IMR-90 (cell line): Measurements from ENCODE around the gene AKIRIN2. TPM values are rescaled to one million over a fixed set of nuclear protein-coding genes. Genes with fewer than 3 reads are reported as not detected.

Source experiments
- ATAC-seq: fragments of 200-7000 bp; cut with Tn5 transposase; 2 replicates; pipeline ENCODE4 v1.9.1; 2020; ENCODE audit warnings: low read depth, mild to moderate bottlenecking, moderate library complexity
- BruUV-seq: library from RNA; stranded (reverse); fragments of 400-500 nt; replicated peaks from 2 replicates; lab custom pipeline; 2021; lab: Mats Ljungman, UMichigan
- CTCF ChIA-PET: fragments of 300-600 bp; formaldehyde crosslinking; extraction: SDS; loops from one replicate; lab custom pipeline; 2021; ENCODE audit warnings: antibody characterized with exemption; lab: Yijun Ruan, JAX
- POLR2A ChIA-PET: fragments of 300-600 bp; sonication (Branson Sonifier 250); formaldehyde crosslinking; loops from one replicate; lab custom pipeline; 2022; ENCODE audit warnings: antibody characterized with exemption; ENCODE audit not compliant: unreplicated experiment; lab: Charles Lee
- DNase-seq: peaks from one replicate; pipeline ENCODE4 v3.0.0; 2013
- H2AFZ ChIP-seq: replicated peaks from 2 replicates; pipeline ENCODE3; 2013; ENCODE audit warnings: low read length, mild to moderate bottlenecking; ENCODE audit not compliant: poor library complexity
- H2AK5ac ChIP-seq: 2 replicates; pipeline ENCODE4 v1.6.1; 2013; ENCODE audit warnings: low read depth, low read length, inconsistent platforms
- H2AK9ac ChIP-seq: replicated peaks from 2 replicates; pipeline ENCODE3; 2013; ENCODE audit warnings: mild to moderate bottlenecking, low read depth, low read length, moderate library complexity; ENCODE audit not compliant: poor library complexity
- H2BK120ac ChIP-seq: 2 replicates; pipeline ENCODE4 v1.6.1; 2013; ENCODE audit warnings: low read depth, low read length, inconsistent platforms
- H2BK15ac ChIP-seq: 3 replicates; pipeline ENCODE4 v1.6.1; 2013; ENCODE audit warnings: low read depth, low read length, inconsistent platforms
- H2BK20ac ChIP-seq: 2 replicates; pipeline ENCODE4 v1.6.1; 2013; ENCODE audit warnings: low read depth, mild to moderate bottlenecking, inconsistent platforms, low read length, moderate library complexity
- H2BK5ac ChIP-seq: 2 replicates; pipeline ENCODE4 v1.6.1; 2013; ENCODE audit warnings: mild to moderate bottlenecking, low read depth, low read length, inconsistent platforms; ENCODE audit not compliant: poor library complexity, severe bottlenecking
- H3K14ac ChIP-seq: replicated peaks from 2 replicates; pipeline ENCODE4 v1.6.1; 2013; ENCODE audit warnings: low read depth, low read length, inconsistent platforms
- H3K18ac ChIP-seq: 2 replicates; pipeline ENCODE4 v1.6.1; 2013; ENCODE audit warnings: low read depth, low read length, control low read depth
- H3K23ac ChIP-seq: 2 replicates; pipeline ENCODE4 v1.6.1; 2013; ENCODE audit warnings: low read depth, low read length, inconsistent platforms
- H3K27ac ChIP-seq: 2 replicates; pipeline ENCODE4 v1.5.1; 2013; ENCODE audit warnings: mild to moderate bottlenecking, control low read depth, low read length; ENCODE audit not compliant: insufficient read depth
- H3K27me3 ChIP-seq: 2 replicates; pipeline ENCODE4 v1.6.1; 2013; ENCODE audit warnings: low read length; ENCODE audit not compliant: control insufficient read depth, insufficient read depth
- H3K36me3 ChIP-seq: 2 replicates; pipeline ENCODE4 v1.6.1; 2013; ENCODE audit warnings: low read length, mixed read lengths; ENCODE audit not compliant: control insufficient read depth, insufficient read depth
- H3K4ac ChIP-seq: 2 replicates; pipeline ENCODE4 v1.6.1; 2013; ENCODE audit warnings: low read depth, low read length, inconsistent platforms
- H3K4me1 ChIP-seq: 2 replicates; pipeline ENCODE4 v1.6.1; 2013; ENCODE audit warnings: low read length, mixed read lengths; ENCODE audit not compliant: control insufficient read depth, insufficient read depth
- H3K4me2 ChIP-seq: 2 replicates; pipeline ENCODE4 v1.6.1; 2013; ENCODE audit warnings: low read depth, mild to moderate bottlenecking, control low read depth, low read length, moderate library complexity
- H3K4me3 ChIP-seq: 2 replicates; pipeline ENCODE4 v1.5.1; 2013; ENCODE audit warnings: low read depth, mild to moderate bottlenecking, control low read depth, low read length, moderate library complexity; ENCODE audit not compliant: insufficient read depth
- H3K56ac ChIP-seq: 2 replicates; pipeline ENCODE4 v1.6.1; 2013; ENCODE audit warnings: low read length, inconsistent platforms; ENCODE audit not compliant: insufficient read depth; ENCODE audit errors: extremely low read depth
- H3K79me1 ChIP-seq, 2 experiments: 2 replicates each; pipeline ENCODE4 v1.6.1; 2013; ENCODE audit warnings: low read length in 2 of 2, inconsistent platforms in 1 of 2, low read depth in 1 of 2
- H3K9ac ChIP-seq: 2 replicates; pipeline ENCODE4 v1.6.1; 2013; ENCODE audit warnings: low read depth, low read length, control low read depth
- H3K9me1 ChIP-seq: 2 replicates; pipeline ENCODE4 v1.6.1; 2013; ENCODE audit warnings: low read length, inconsistent platforms; ENCODE audit not compliant: insufficient read depth
- H3K9me3 ChIP-seq: 2 replicates; pipeline ENCODE4 v1.6.1; 2013; ENCODE audit warnings: low read length; ENCODE audit not compliant: control insufficient read depth, insufficient read depth
- H4K20me1 ChIP-seq: 2 replicates; pipeline ENCODE4 v1.6.1; 2013; ENCODE audit warnings: low read length, inconsistent platforms; ENCODE audit not compliant: insufficient read depth
- H4K5ac ChIP-seq: 2 replicates; pipeline ENCODE4 v1.6.1; 2013; ENCODE audit warnings: mild to moderate bottlenecking, low read depth, low read length, control low read depth
- H4K8ac ChIP-seq, 2 experiments: 2 replicates each; pipeline ENCODE4 v1.6.1; 2013; ENCODE audit warnings: low read depth in 2 of 2, low read length in 2 of 2, control low read depth in 1 of 2, inconsistent platforms in 1 of 2
- H4K91ac ChIP-seq: 2 replicates; pipeline ENCODE4 v1.6.1; 2013; ENCODE audit warnings: low read depth, low read length, inconsistent platforms; ENCODE audit not compliant: insufficient read depth
- BHLHE40 ChIP-seq: fragments of 150-350 bp; IDR thresholded peaks from 2 replicates; pipeline ENCODE4 v1.6.1; 2016; ENCODE audit warnings: mild to moderate bottlenecking, low read depth, low read length
- FOS ChIP-seq: fragments of 150-350 bp; IDR thresholded peaks from 2 replicates; pipeline ENCODE4 v1.6.1; 2016; ENCODE audit warnings: low read depth, low read length
- NFE2L2 ChIP-seq: fragments of 150-350 bp; IDR thresholded peaks from 2 replicates; pipeline ENCODE4 v1.6.1; 2016; ENCODE audit warnings: low read depth, mild to moderate bottlenecking, low read length
- USF2 ChIP-seq: fragments of 150-350 bp; IDR thresholded peaks from 2 replicates; pipeline ENCODE4 v1.6.1; 2017; ENCODE audit warnings: mild to moderate bottlenecking, antibody characterized with exemption, low read length, low read depth
- WGBS, 2 experiments: methylation state at CpG; one replicate each; pipeline versions ENCODE4 v1.1.5 to v1.1.7; 2013; ENCODE audit warnings: missing lambda C conversion rate in 2 of 2; ENCODE audit not compliant: insufficient read length in 1 of 2; ENCODE audit errors: extremely low coverage in 2 of 2; 5-methylcytosine and 5-hydroxymethylcytosine counted together
- dilution Hi-C: fragments of 300-500 bp; cut with HindIII; formaldehyde crosslinking; loops from one replicate; pipeline ENCODE4 v1.14.3; 2018; ENCODE audit warnings: low sequenced_read_pairs; ENCODE audit not compliant: unreplicated experiment
- in situ Hi-C: fragments of 300-500 bp; cut with MboI; formaldehyde crosslinking; loops from 3 replicates; pipeline ENCODE4 v1.14.3; 2019; ENCODE audit warnings: low sequenced_read_pairs, inconsistent platforms, mixed read lengths
- intact Hi-C: fragments of 100-400 bp; cut with micrococcal nuclease; formaldehyde crosslinking; loops from 2 replicates; pipeline ENCODE4 v1.10.0; 2022
- microRNA-seq, 2 experiments: library from miRNA; stranded (forward) in 1 of 2; unstranded in 1 of 2; fragments of 10-50 nt in 1 of 2; fragments of <30 nt in 1 of 2; gene quantifications in 1 of 2; microRNA quantifications in 1 of 2; one replicate each; pipeline versions ENCODE3 to v1.1.0; 2013 to 2020; ENCODE audit not compliant: insufficient read depth in 1 of 2, insufficient read length in 1 of 2, unreplicated experiment in 1 of 2
- polyA plus RNA-seq, 3 experiments: library from polyadenylated mRNA; depleted of rRNA; stranded (reverse); fragments of >200 nt; gene quantifications; 2 replicates each; pipeline ENCODE4 v1.2.3, GENCODE V29; 2012; ENCODE audit warnings: low replicate concordance in 1 of 3
- small RNA-seq, 5 experiments: library from RNA; depleted of rRNA; stranded (forward); fragments of <200 nt; gene quantifications; one replicate each; pipeline ENCODE3, GENCODE V24; 2012
- total RNA-seq: library from RNA; depleted of rRNA; stranded (reverse); fragments of >200 nt; gene quantifications from 2 replicates; pipeline ENCODE4 v1.2.3, GENCODE V29; 2012; rRNA removed

Gene AKIRIN2
- total and polyA plus RNA-seq, 2 of the 4 experiments (the other 2 are of a cell fraction): 7.9 to 26.6 TPM

- no peak overlapping the region for H3K14ac ChIP-seq
- H3K27me3 ChIP-seq: no peaks in the 10 kb centered on the region
- no peak overlapping the region for H2BK15ac ChIP-seq
- no peak overlapping the region for H3K18ac ChIP-seq
- no peak overlapping the region; the same call in 1 of the 2 replicates for H4K5ac ChIP-seq
- H2AK5ac ChIP-seq: no peak overlapping the region
- H3K9ac ChIP-seq: no peak overlapping the region
- H4K8ac ChIP-seq: no peak overlapping the region
- H2BK120ac ChIP-seq: no peak overlapping the region
- H3K9me1 ChIP-seq: no peaks in the 10 kb centered on the region
- no peak overlapping the region for H3K4me3 ChIP-seq
- ATAC-seq (no peak), DNase-seq (no peak)
- in situ Hi-C loops (no loop called here), dilution Hi-C loops (no loop called here), intact Hi-C loops (no loop called here)
- no peak overlapping the region for H3K4me2 ChIP-seq
- POLR2A ChIA-PET: no interaction called here
- no peaks in the 10 kb centered on the region for H4K20me1 ChIP-seq
- no peak overlapping the region for H3K4ac ChIP-seq
- no peak overlapping the region for H2AK9ac ChIP-seq
- no peak overlapping the region for H3K23ac ChIP-seq
- no peaks in the 10 kb centered on the region; a peak in 3 of 4 replicates for H3K79me1 ChIP-seq
- no TSS peak for BruUV-seq
- no CpG with 5 or more reads among the region's 2 CpGs for WGBS, 2 experiments
- peaks cover 4% of the 10 kb centered on the region for H3K4me1 ChIP-seq
- TF ChIP-seq FOS (no peak), BHLHE40 (no peak), USF2 (no peak), NFE2L2 (no peak)
- no peak overlapping the region for H3K27ac ChIP-seq
- CTCF ChIA-PET: no interaction called here
- H3K36me3 ChIP-seq: peaks cover 4% of the 10 kb centered on the region
- no peak overlapping the region for H3K56ac ChIP-seq
- H2AFZ ChIP-seq: no peak overlapping the region
- H4K91ac ChIP-seq: no peak overlapping the region
- no peak overlapping the region for H2BK5ac ChIP-seq
- no peaks in the 10 kb centered on the region for H3K9me3 ChIP-seq
- no peak overlapping the region for H2BK20ac ChIP-seq
Measured at GRCh38 chr6:87628424-87628823, 73.6 kb downstream of the AKIRIN2 start.

Small RNA genes within 50 kb of the gene (microRNA-seq; reads per million reads assigned to microRNA genes)
- not detected for gene RF01210 (ENCODE audit: insufficient read depth, insufficient read length)

Small RNA genes within 50 kb of the gene (small RNA-seq; reads per million reads assigned to genes)
- gene RF01210: 0 reads per million in 5 experiments

Other genes with a start within 250 kb of the AKIRIN2 start
- 9.7 and 14.4 TPM in 2 replicates for gene SLC35A1, start 229.3 kb downstream of the AKIRIN2 start, total RNA-seq
- 10.0 and 12.4 TPM in 2 replicates for gene SLC35A1, start 229.3 kb downstream of the AKIRIN2 start, polyA plus RNA-seq (2012; rRNA removed)
- 33.0 and 56.9 TPM in 2 replicates for gene RARS2, start 112.2 kb downstream of the AKIRIN2 start, total RNA-seq
- 16.2 and 19.9 TPM in 2 replicates for gene RARS2, start 112.2 kb downstream of the AKIRIN2 start, polyA plus RNA-seq (2012; rRNA removed)
- gene ORC3, start 112.1 kb downstream of the AKIRIN2 start, total RNA-seq: 30.6 and 33.1 TPM in 2 replicates
- 17.8 and 22.3 TPM in 2 replicates for gene ORC3, start 112.1 kb downstream of the AKIRIN2 start, polyA plus RNA-seq (2012; rRNA removed)